Amygdala (tissue), 56 donors: Measurements from ENCODE around the gene KSR2.

Experiments used
- DNase-seq, 56 donors: peaks; one replicate each; lab custom pipeline; 2025; lab: John Stamatoyannopoulos, UW

The KSR2 gene

GRCh38 chr12:117594481-117594880, 374.3 kb downstream of the KSR2 start:
- no peak for DNase-seq

GRCh38 chr12:117593815-117594400, 374.9 kb downstream of the KSR2 start:
- no peak for DNase-seq

- no peak for DNase-seq
Observed at GRCh38 chr12:117592588-117593305, 376.0 kb downstream of the KSR2 start.

DNA sequence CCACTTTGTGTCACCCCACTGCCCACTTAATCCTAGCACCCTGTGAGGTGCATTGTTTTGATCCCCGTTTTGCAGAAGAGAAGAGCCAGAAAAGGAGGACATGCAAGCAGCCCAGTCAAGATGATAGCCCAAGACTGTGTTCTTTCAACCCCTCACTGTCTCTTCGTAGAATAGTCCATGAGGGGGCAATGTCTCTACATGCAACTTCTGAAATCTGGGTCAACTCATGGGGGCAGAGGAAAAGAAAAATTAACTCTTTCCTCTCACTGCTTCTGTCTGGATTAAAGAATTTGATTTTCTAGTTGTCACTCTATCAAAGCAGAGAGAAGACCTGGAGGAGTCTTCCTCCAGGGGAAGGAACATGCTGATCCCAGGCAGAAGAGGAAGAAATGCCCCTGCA, 377.8 kb downstream of the KSR2 start:
- DNase-seq, result no peak

- DNase-seq, result no peak
Observed at GRCh38 chr12:117590386-117590785, 378.4 kb downstream of the KSR2 start.

DNA sequence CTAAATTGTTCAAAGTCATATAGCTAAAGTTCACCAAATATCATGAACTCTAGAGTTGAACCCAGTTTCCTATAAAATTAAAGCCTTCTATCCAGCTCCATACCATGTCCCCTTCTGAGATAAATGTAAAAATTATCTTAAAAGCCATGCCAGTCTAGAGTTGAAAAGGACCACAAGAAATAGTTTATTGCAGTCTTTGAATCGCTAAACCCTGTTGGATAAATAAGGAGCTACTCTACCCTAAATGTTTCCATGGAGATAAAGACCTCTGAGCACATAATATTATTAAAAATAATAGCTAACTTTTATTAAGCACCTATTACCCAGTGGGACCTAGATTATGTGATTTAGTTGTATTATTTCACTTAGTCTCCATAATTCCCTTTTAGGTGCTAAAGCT, 379.8 kb downstream of the KSR2 start:
- DNase-seq, result no peak

DNA sequence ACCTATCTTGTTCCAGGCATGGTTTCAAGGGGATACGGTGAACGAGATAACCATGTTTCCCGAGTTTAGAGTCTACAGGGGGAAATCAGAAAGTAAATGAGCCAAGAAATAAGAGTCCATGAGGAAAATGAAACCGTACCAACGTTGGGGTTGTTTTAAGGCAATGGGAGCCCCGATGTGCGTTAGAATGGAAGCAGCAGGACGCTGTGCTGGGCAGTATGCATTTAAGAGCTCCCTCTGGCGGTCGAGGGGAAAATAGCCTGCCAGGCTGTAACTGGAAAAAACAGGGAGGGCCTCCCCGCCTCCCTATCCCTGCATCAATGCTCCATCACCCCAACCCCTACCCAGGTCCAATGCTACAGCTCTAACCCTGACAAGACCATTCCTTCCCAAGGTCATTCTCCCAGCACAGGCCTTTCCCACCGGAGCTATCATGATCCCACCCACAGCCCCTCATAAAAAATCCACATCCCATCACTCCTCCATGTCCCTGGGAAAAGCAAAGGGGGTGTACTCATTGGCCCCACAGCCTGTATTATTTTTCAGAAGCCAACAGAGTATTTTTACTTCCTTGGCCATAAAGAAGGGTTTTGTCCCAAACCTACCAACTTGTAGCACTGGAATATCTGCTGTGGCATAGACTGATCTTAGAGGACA, 381.0 kb downstream of the KSR2 start:
- DNase-seq, result peak in 30 of 56 donors; percentile 0 to 64 (median 14)

DNA sequence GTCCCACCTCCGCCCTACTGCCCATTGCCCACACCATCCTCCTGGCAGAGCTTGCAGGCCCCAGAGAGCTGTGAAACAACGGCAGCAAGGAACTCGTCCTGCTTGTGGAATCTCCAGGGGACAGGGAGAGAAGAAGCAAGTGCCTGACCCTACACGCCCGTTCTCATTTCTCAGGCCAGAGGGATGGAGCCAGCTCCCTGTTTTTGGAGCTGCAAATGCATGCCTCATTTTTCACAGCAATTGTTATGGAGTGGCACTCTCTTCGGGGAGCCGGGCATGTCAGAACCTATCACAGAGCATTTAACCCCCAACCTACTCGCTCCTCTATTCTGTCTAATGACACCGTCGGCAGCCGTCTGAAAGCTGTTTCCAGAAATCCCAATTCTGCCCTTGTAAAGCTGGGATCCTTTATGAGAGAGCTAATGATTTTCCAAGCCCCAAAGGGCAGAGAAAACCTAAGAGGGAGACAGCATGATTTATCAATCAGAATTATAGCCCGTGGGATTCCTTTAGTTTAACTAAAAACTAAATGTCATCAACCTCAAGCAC, 385.0 kb downstream of the KSR2 start:
- DNase-seq, result no peak

DNA sequence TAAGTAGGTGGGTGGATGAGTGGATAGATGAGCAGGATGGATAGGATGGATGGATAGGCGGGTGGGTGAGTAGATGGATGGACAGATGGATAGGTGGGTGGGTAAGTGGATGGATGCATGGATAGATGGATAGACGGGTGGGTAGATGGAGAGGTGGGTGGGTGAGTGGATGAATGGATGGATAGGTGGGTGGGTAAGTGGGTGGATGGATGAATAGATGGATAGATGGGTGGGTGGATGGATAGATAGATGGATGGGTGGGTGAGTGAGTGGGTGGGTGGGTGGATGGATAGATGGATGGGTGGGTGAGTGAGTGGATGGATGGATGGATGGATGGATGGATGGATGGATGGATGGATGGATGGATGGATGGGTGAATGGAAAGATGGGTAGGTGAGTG, 385.7 kb downstream of the KSR2 start:
- no peak for DNase-seq

- DNase-seq, result no peak
Observed at GRCh38 chr12:117582135-117582784, 386.5 kb downstream of the KSR2 start.

DNA sequence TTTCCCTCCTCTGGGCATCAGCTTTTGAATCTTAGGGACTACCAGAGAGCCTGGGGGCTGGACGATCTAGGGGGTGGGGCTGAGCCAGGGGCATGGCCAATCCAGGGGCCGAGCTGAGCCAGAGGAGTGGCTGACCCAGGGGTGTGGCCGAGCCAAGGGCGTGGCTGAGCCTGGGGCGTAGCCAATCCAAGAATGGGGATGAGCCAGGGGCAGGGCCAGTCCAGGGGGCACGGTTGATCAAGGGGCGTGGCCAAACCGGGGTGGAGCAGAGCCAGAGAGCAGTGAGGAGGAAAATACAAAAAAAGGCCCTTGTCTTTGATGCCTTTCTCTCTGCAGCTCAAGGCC, 388.1 kb downstream of the KSR2 start:
- peak in 19 of 56 donors; percentile 2 to 41 (median 9) for DNase-seq

GRCh38 chr12:117580015-117580717, 388.6 kb downstream of the KSR2 start:
- peak in 1 of 56 donors; percentile 5 for DNase-seq

DNA sequence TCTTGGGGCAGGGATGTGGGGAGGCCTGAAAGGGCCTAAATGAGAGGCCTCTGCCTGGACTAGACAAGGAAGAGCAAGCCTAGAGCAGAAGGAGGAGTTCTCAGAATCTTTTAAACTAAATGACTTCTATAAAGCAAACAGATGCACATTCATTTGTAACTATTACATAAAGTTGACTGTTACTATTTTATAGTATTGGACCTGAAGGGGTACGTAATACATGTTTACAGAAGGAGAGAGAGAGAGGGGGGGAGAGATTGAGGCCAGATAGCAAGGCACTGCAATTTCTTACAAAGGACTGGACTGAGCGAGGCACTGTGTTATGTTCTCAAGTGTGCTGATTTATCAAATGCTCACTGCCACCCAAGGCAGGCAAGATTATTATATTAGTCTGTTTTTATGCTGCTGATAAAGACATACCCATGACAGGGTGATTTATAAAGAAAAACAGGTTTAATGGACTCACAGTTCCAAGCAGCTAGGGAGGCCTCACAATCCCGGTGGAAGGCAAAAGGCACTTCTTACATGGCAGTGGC, 391.6 kb downstream of the KSR2 start:
- no peak for DNase-seq

GRCh38 chr12:117576053-117576452, 392.7 kb downstream of the KSR2 start:
- DNase-seq, result no peak

DNA sequence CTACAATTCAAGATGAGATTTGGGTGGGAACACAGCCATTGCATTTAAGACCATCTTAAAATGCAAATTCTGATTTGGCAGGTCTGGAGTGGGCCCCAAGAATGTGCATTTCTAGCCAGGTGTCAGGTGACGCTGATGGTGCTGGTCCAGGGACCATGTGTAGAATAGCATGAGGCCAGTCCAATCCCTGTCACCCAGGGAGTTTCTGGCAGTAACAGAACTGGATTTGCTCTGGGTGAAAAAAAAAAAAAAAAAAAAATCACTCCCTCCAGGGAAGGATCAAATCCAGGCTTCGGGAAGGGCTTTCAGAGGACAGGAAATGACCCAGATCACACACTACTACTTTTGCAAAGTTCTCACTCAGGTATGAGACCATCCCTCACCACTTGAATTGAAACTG, 394.1 kb downstream of the KSR2 start:
- no peak for DNase-seq

GRCh38 chr12:117572755-117573154, 396.0 kb downstream of the KSR2 start:
- no peak for DNase-seq

GRCh38 chr12:117571321-117571720, 397.5 kb downstream of the KSR2 start:
- no peak for DNase-seq

DNA sequence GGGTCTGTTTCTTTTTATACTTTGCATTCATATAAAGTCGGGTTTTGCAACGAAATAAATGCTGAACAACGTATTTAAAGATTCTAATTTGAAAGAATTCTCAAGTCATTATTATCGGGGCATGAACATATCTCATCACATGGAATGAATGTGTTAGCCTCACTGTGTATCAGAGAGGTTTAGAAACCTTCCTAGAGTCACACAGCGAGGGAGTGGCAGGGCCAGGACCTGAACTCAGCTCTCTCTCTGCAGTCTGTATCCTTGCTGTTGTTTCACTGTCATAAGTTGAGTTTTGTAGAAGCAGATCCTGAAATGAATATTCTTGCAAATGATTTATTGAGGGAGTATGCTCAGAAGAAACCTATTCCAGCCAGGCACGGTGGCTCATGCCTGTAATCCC, 398.2 kb downstream of the KSR2 start:
- DNase-seq, result no peak

DNA sequence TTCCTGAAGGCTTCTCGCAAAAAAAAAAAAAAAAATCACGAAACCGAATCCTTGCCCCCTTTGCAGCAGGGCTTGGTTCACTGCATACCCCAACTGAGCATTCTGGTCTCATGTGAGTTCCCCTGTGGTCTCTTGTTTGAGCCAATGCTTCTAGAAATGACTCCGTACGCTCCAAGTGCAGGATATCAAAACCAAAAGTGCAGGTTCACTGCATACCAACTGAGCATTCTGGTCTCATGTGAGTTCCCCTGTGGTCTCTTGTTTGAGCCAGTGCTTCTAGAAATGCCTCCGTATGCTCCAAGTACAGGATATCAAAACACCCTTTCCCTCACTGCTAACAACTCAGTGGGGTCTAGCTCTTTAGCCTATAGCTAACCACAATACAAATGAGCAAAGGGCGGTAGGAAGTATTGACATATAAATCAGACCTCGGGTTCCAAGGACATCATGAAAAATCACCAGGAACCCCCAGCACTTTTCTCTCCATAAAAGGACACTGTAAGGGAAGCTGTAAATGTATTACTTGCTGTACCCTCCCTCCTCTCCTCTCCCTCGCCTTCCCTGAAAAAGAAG, 401.1 kb downstream of the KSR2 start:
- no peak for DNase-seq

DNA sequence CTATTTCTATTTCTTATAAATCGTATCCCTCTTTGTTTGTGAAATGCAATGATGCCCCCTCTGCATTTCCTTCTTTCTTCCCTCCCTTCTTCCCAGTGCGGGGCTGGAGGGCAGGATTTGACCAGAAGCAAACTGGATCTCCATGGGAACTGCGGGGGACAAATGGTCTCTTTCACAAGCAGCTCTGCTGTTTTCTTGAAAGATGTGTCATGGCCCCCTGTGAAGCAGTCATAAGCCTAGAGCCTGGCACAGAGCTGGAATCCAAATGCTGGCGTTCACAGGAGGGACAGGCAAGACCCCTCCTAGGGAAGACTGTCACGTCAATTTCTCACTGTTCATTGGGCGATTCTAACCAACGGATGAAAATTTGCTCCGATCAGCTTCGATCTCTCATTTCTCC, 403.9 kb downstream of the KSR2 start:
- DNase-seq, result peak in 10 of 56 donors; percentile 1 to 31 (median 6)
